GM13977 (cell line): ENCODE measurements around the gene DLX3.

Source experiments
- DNase-seq: peaks from one replicate; pipeline ENCODE4 v3.0.0; 2012; ENCODE audit warnings: low spot score
- in situ Hi-C: fragments of 300-500 bp; cut with MboI; formaldehyde crosslinking; loops from one replicate; pipeline ENCODE4 v1.12.0; 2022; ENCODE audit warnings: low sequenced_read_pairs, low pct_unique_long_range_greater_than_20kb, mixed read lengths, inconsistent platforms; ENCODE audit not compliant: unreplicated experiment
- TF ChIP-seq, protein P1 (sequence below): IDR thresholded peaks from 2 replicates; pipeline ENCODE4 v1.5.1; 2012; ENCODE audit warnings: mild to moderate bottlenecking, control low read depth; ENCODE audit not compliant: insufficient read depth; ENCODE audit errors: extremely low read depth, missing control alignments

The DLX3 gene

DNA sequence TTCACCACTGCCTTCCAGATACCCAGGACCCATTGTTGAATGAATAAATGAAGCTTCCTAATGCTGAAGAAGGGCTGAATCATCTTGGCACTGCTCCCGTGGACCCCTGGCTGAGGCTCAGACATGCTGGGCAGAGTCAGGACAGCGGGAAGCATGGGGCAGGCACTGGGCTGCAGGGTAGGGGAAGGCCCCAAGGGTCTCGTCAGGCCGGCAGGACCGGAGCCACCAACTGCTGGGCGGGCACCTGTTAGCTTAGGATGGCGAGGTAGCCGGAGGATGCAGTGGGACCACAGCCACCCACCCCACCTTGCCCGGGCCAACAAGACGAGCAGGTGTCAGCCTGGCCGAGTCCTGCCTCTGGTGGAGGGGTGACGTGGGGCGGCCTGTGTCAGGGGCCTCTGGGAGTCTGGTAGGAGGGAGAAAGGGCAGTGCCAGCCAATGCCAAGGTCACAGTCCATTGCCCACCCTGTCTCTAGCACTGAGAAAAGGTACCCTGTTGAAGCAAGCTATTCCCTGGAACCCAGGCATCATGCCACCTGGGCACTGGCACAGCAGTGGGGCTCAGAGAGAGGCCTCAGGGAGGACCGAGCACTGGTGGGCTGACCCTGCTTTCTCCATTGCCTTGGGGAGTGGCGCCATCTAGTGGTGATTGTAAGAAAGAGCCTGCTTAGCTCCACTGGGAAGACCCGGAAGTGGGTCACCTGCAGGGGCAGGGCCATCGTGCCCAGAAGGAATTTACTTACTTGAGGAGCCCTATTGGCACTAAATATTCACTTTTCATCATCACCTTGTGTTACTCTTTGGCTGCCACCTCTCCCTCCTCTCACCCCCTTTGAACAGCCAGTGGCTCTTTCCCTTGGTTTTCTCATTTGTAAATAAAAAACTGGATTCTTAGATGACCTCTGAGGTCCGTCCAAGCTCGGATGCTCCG, 3.0 kb upstream of the DLX3 start:
- TF ChIP-seq, protein P1, sequence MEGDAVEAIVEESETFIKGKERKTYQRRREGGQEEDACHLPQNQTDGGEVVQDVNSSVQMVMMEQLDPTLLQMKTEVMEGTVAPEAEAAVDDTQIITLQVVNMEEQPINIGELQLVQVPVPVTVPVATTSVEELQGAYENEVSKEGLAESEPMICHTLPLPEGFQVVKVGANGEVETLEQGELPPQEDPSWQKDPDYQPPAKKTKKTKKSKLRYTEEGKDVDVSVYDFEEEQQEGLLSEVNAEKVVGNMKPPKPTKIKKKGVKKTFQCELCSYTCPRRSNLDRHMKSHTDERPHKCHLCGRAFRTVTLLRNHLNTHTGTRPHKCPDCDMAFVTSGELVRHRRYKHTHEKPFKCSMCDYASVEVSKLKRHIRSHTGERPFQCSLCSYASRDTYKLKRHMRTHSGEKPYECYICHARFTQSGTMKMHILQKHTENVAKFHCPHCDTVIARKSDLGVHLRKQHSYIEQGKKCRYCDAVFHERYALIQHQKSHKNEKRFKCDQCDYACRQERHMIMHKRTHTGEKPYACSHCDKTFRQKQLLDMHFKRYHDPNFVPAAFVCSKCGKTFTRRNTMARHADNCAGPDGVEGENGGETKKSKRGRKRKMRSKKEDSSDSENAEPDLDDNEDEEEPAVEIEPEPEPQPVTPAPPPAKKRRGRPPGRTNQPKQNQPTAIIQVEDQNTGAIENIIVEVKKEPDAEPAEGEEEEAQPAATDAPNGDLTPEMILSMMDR, result peak; percentile 87
- in situ Hi-C loops, result loop anchor here (25.0 kb wide), 2 partner anchors 286 to 436 kb away; partner anchors contain the start of gene SLC35B1
- peak; percentile 87 for DNase-seq

DNA sequence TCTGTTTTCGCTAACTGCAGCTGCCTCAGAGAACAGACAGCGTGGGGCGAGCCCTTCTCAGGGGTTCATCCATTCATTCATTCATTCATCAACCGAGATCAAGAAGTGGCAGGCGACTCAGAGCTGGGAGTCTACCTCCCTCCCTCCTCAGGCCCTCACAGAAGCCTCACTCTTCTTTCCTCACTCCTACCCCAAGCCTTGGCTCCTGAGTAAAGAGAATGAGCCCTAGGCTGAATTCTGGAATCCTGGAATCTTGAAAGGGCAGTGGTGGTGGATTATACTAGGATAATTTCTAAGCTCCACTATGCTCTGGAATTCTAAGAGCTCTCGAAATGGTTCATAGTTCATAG, 2.3 kb upstream of the DLX3 start:
- no peak for DNase-seq
- TF ChIP-seq, protein P1, result no peak
- in situ Hi-C loops, result loop anchor here (25.0 kb wide), 2 partner anchors 285 to 435 kb away; partner anchors contain the start of gene SLC35B1

DNA sequence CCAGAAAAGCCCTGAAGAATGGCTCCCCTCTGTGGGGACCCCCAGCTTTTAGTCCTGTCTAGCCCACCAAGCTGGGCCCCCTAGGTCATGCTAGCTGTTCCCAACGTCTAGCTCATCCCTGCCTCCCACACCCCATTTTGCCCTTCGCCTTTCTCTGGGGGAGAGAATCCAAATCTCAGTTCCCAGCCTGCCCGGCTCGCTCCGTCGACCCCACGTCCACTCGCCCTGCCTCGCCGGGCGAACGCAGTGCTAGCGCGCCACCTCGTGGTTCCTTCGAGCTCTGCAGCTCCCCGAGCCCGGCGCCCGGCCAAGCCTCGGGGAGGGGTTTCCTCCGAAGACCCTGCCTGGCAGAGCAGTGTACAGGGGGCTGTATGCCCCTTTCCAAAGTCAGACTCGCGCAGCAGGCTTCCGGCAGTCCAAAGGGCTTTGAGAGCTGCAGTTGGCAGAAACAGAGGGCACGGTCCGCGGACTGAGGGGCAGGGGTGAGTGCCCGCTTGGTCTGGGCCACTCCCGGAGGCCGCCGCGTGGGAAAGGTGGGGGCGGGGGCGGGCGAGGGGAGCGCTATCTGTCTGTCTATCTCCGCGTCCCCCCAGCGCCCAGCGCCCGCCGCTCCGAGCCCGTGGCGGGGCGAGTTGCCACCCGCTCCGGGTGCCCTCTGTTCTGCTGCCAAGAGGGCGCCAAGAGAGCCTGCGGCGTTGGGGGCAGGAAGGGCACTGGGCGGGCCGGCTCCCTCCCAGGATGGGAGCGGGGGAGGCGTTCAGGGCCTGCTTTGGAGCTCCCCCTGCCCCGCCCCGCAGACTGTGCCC, 1.7 kb upstream of the DLX3 start:
- peak; percentile 80 for DNase-seq
- in situ Hi-C loops, result loop anchor here (25.0 kb wide), 2 partner anchors 284 to 434 kb away; partner anchors contain the start of gene SLC35B1
- TF ChIP-seq, protein P1, result peak; percentile 98

DNA sequence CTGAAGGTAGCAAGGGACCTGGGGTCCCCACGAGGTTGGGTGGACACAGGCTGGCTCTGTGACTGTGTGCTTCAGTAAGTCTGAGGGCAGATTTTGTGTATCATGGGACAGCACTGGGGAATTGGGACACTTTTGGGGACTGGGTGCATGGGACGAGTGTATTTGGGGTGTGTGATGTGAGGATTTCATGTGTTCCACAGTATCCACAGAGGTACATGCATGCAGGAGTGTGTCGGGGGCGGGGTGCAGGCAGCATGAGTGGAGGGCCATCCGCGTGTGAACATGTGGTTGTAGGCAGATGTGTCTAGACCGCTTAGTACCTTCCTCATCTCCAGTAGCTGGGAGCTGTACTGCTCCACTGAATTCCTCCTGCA, 1.1 kb upstream of the DLX3 start:
- DNase-seq, result no peak
- TF ChIP-seq, protein P1, result no peak
- in situ Hi-C loops, result loop anchor here (25.0 kb wide), 2 partner anchors 284 to 434 kb away; partner anchors contain the start of gene SLC35B1

DNA sequence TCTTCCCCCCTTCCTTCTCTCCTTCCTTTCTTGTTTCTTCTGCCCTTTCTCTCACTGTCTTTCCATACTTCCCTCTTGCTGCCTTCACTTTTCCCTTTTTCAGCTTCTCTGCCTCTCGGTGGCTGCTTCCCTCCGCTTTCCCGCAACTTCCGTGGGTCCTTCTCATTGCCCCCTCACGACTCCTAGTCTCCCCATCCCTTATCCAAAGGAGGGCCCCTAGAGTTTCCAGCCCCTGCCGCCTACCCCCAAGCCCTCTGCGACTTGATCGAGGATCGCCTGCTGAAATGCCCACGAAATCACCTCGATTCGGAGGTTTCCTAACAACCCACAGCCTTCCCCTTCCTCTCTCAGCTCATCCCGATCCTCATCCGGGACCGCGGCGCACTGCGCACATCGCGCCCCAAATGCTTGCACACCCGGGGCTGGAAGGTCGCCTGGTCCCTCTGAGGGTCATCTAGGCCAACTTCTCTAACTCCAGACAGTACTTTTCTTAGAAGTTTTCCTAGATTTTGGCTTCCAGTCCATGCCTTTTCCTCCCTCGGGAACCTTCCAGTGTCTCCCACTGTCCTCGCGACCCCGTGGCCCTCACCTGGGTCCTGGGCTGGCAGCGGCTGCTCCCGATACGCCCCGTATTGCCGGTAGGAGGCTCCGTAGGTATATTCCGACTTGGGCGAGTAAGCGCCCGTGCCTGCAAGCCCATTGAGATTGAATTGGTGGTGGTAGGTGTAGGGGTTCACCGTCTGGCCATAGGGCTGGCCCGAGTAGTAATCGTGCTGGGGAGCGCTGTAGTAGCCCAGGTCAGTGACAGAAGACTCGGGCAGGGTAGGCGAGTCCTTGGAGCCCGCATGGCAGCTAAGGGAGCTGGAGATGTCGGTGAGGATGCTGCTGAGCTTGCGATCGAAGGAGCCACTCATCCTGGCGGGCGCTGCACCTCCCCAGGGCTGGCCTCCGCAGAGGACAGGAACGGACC, 654 bp downstream of the DLX3 start:
- TF ChIP-seq, protein P1, result no peak
- DNase-seq, result no peak
- in situ Hi-C loops, result loop anchor here (25.0 kb wide), 2 partner anchors 282 to 432 kb away; partner anchors contain the start of gene SLC35B1
